Fibroblast of lung (primary cell): Measurements from ENCODE around the gene LRMDA.

Experiments used
- CTCF ChIP-seq, 2 donors: IDR thresholded peaks in 1 of 2; conservative IDR thresholded peaks in 1 of 2; 1 replicate in 1 of 2; 2 replicates in 1 of 2; pipeline ENCODE4 v1.5.1; 2011 to 2012; ENCODE audit warnings: low read length in 2 of 2, control low read depth in 1 of 2, inconsistent platforms in 1 of 2, low read depth in 1 of 2, mild to moderate bottlenecking in 1 of 2
- EZH2 ChIP-seq: IDR thresholded peaks from 2 replicates; pipeline ENCODE4 v1.5.1; 2012; ENCODE audit warnings: low read length, control low read depth, mild to moderate bottlenecking; ENCODE audit errors: missing control alignments

DNA sequence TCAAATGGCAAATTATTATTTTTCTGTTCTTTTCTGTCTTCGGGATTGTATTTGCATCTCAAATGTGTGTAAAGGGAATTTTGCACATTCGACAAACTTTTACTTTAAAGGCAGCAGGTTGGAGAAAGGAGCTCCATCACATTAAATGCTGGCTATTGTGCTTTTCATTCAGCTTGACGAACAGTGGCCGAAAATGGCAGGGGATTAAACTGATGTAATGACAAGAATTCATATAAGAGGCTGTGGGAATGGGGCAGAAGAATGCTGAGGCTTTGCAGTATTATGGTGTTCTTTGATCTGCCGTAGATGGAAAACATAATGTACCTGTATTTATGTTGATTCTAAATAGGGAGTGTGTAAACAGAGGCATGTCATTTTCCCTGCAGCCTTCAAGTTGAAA lies 376.0 kb downstream of the LRMDA start:
- no peak for TF ChIP-seq CTCF (conservative IDR thresholded peaks at IDR 0.05 in 1 of 2, IDR thresholded peaks at IDR 0.05 in 1 of 2; ENCODE audit: low read depth in 1 of 2, low read length in 2 of 2)
- TF ChIP-seq EZH2: no peak
